HCT116 (cell line): ENCODE measurements around the gene SCAF1. TPM values are rescaled to one million over a fixed set of nuclear protein-coding genes. Genes with fewer than 3 reads are reported as not detected.
A peak's percentile ranks its signal among the peaks of the same experiment; 100 is the strongest.

ENCODE experiments used
- ATAC-seq: fragments of 200-7000 bp; cut with Tn5 transposase; 2 replicates; pipeline ENCODE4 v1.9.1; 2020; ENCODE audit warnings: mild to moderate bottlenecking, moderate library complexity
- BruUV-seq: library from RNA; stranded (reverse); fragments of 400-500 nt; replicated peaks from 2 replicates; lab custom pipeline; 2021; lab: Mats Ljungman, UMichigan
- CTCF ChIA-PET: fragments of 300-600 bp; sonication (Branson Sonifier 250); formaldehyde crosslinking; loops from one replicate; lab custom pipeline; 2021; ENCODE audit warnings: antibody characterized with exemption; lab: Charles Lee
- POLR2A ChIA-PET: fragments of 300-600, 350-600 bp; sonication (Branson Sonifier 250); formaldehyde crosslinking; loops from one replicate; lab custom pipeline; 2021; ENCODE audit warnings: antibody characterized with exemption; lab: Charles Lee
- RAD21 ChIA-PET, 2 experiments: fragments of 300-600 bp; sonication (Branson Sonifier 250); formaldehyde crosslinking; loops; one replicate each; lab custom pipeline; 2023; ENCODE audit warnings: low total read pairs in 2 of 2; ENCODE audit not compliant: uncharacterized antibody in 2 of 2, unreplicated experiment in 2 of 2, low non-redundant PET in 1 of 2; lab: Charles Lee
- DNase-seq: peaks from one replicate; pipeline ENCODE4 v3.0.0-alpha.2; 2010; ENCODE audit warnings: low read depth, low spot score
- H2AFZ ChIP-seq: fragments of 200-600 bp; shearing (Covaris generic), sonication (generic); 2 replicates; pipeline ENCODE4 v1.6.1; 2017; ENCODE audit warnings: low read depth, mixed run types, mixed read lengths, antibody characterized with exemption, low read length; ENCODE audit not compliant: poor library complexity, severe bottlenecking
- H3K27ac ChIP-seq: 2 replicates; pipeline ENCODE4 v1.5.1; 2012; ENCODE audit warnings: low read depth, low read length
- H3K27me3 ChIP-seq: fragments of 200-600 bp; sonication (generic); 2 replicates; pipeline ENCODE4 v1.6.1; 2016; ENCODE audit warnings: mixed run types, low read length, mixed read lengths; ENCODE audit not compliant: insufficient read depth
- H3K36me3 ChIP-seq, 2 experiments: fragments of 200-500 bp in 1 of 2; fragments of 200-600 bp in 1 of 2; sonication (Bioruptor generic) in 1 of 2; sonication (generic) in 1 of 2; 2 replicates each; pipeline versions ENCODE4 v1.5.1 to v1.6.1; 2014 to 2016; ENCODE audit warnings: low read length in 2 of 2, inconsistent platforms in 1 of 2, mixed read lengths in 1 of 2, mixed run types in 1 of 2; ENCODE audit not compliant: insufficient read depth in 2 of 2, control insufficient read depth in 1 of 2
- H3K4me1 ChIP-seq, 2 experiments: fragments of 200-600 bp in 1 of 2; sonication (generic) in 1 of 2; 2 replicates each; pipeline versions ENCODE4 v1.5.1 to v1.6.1; 2012 to 2017; ENCODE audit warnings: low read length in 2 of 2, inconsistent platforms in 1 of 2, mild to moderate bottlenecking in 1 of 2, mixed read lengths in 1 of 2, mixed run types in 1 of 2, moderate library complexity in 1 of 2; ENCODE audit not compliant: insufficient read depth in 2 of 2, control insufficient read depth in 1 of 2
- H3K4me2 ChIP-seq: fragments of 200-600 bp; sonication (generic); 2 replicates; pipeline ENCODE4 v1.6.1; 2017; ENCODE audit warnings: mixed run types, low read length, mixed read lengths
- H3K4me3 ChIP-seq, 2 experiments: fragments of 200-600 bp in 1 of 2; sonication (generic) in 1 of 2; replicated peaks in 1 of 2; 2 replicates each; pipeline ENCODE4 v1.5.1; 2011 to 2016; ENCODE audit warnings: low read length in 2 of 2, control low read depth in 1 of 2, low read depth in 1 of 2, mild to moderate bottlenecking in 1 of 2, mixed read lengths in 1 of 2, mixed run types in 1 of 2
- H3K79me2 ChIP-seq: fragments of 200-600 bp; sonication (generic); 2 replicates; pipeline ENCODE4 v1.6.1; 2017; ENCODE audit warnings: mild to moderate bottlenecking, mixed run types, low read length, moderate library complexity, mixed read lengths; ENCODE audit not compliant: insufficient read depth
- H3K9ac ChIP-seq: fragments of 200-600 bp; sonication (generic); 2 replicates; pipeline ENCODE4 v1.6.1; 2016; ENCODE audit warnings: low read length, mixed read lengths
- H3K9me2 ChIP-seq: fragments of 200-600 bp; sonication (generic), shearing (Covaris generic); 2 replicates; pipeline ENCODE4 v1.6.1; 2017; ENCODE audit warnings: mixed run types, mild to moderate bottlenecking, moderate library complexity; ENCODE audit not compliant: insufficient read depth
- H3K9me3 ChIP-seq, 2 experiments: fragments of 200-500 bp in 1 of 2; fragments of 200-600 bp in 1 of 2; sonication (Bioruptor generic) in 1 of 2; sonication (generic) in 1 of 2; 2 replicates each; pipeline ENCODE4 v1.6.1; 2014 to 2017; ENCODE audit warnings: low read length in 2 of 2, mixed read lengths in 2 of 2, inconsistent platforms in 1 of 2, low read depth in 1 of 2, mild to moderate bottlenecking in 1 of 2, mixed run types in 1 of 2, moderate library complexity in 1 of 2; ENCODE audit not compliant: control insufficient read depth in 1 of 2, insufficient read depth in 1 of 2
- H4K20me1 ChIP-seq: fragments of 200-600 bp; sonication (generic), shearing (Covaris generic); 2 replicates; pipeline ENCODE4 v1.6.1; 2017; ENCODE audit warnings: mixed run types, mild to moderate bottlenecking, moderate library complexity; ENCODE audit not compliant: insufficient read depth
- EZH2 ChIP-seq: fragments of 200-600 bp; sonication (generic); IDR thresholded peaks from 2 replicates; pipeline ENCODE4 v1.6.1; 2017; ENCODE audit warnings: antibody characterized with exemption, mixed run types
- EZH2phosphoT487 ChIP-seq: fragments of 200-600 bp; IDR thresholded peaks from 2 replicates; pipeline ENCODE4 v1.6.1; 2018; ENCODE audit warnings: antibody characterized with exemption, borderline replicate concordance
- JUND ChIP-seq: IDR thresholded peaks from 2 replicates; pipeline ENCODE4 v1.6.1; 2012
- POLR2A ChIP-seq: IDR thresholded peaks from 2 replicates; pipeline ENCODE4 v1.7.0; 2011; ENCODE audit warnings: borderline replicate concordance; ENCODE audit not compliant: insufficient read depth, insufficient read length; ENCODE audit errors: extremely low read depth
- SIN3A ChIP-seq: IDR thresholded peaks from 2 replicates; pipeline ENCODE4 v1.6.1; 2012; ENCODE audit warnings: low read depth
- SP1 ChIP-seq: IDR thresholded peaks from 2 replicates; pipeline ENCODE4 v1.6.1; 2012; ENCODE audit warnings: low read depth
- ZBTB33 ChIP-seq: IDR thresholded peaks from 2 replicates; pipeline ENCODE4 v1.6.1; 2011; ENCODE audit warnings: mild to moderate bottlenecking, low read length, moderate library complexity; ENCODE audit not compliant: insufficient replicate concordance; ENCODE audit errors: extremely low read depth
- intact Hi-C: fragments of 100-400 bp; cut with micrococcal nuclease; formaldehyde crosslinking; loops from 2 replicates; pipeline ENCODE4 v1.10.0; 2022
- total RNA-seq: library from RNA; stranded (reverse); gene quantifications from one replicate; pipeline ENCODE4 v1.2.1, GENCODE V29; 2021; ENCODE audit not compliant: unreplicated experiment

Gene SCAF1
- total RNA-seq, 1 experiment from 2014 or later, result 96.8 TPM

GRCh38 chr19:49692147-49692506, 50.1 kb downstream of the SCAF1 start:
- intact Hi-C loops, result no loop called here
- Histone ChIP-seq H3K9me2 (no peaks in the 10 kb centered on the region), H3K36me3 (peaks cover 5 to 9% of the 10 kb centered on the region in 2 experiments; a peak in 2 of 4 replicates), H4K20me1 (no peaks in the 10 kb centered on the region), H3K4me1 (peaks cover 0 to 26% of the 10 kb centered on the region in 2 experiments; a peak in 2 of 4 replicates), H3K9me3 (no peaks in the 10 kb centered on the region), H3K9ac (no peak overlapping the region), H3K27me3 (no peaks in the 10 kb centered on the region), H2AFZ (no peak overlapping the region), H3K27ac (no peak overlapping the region), H3K4me2 (no peak overlapping the region), H3K4me3 (no peak overlapping the region), H3K79me2 (no peaks in the 10 kb centered on the region)
- DNase-seq, result no peak
- no peak for TF ChIP-seq EZH2
- peak; percentile 33 for TF ChIP-seq POLR2A
- no peak for TF ChIP-seq ZBTB33
- POLR2A ChIA-PET, result no interaction called here
- no peak for ATAC-seq
- no TSS peak for BruUV-seq
- RAD21 ChIA-PET, result no interaction called here
- CTCF ChIA-PET, result no interaction called here

DNA sequence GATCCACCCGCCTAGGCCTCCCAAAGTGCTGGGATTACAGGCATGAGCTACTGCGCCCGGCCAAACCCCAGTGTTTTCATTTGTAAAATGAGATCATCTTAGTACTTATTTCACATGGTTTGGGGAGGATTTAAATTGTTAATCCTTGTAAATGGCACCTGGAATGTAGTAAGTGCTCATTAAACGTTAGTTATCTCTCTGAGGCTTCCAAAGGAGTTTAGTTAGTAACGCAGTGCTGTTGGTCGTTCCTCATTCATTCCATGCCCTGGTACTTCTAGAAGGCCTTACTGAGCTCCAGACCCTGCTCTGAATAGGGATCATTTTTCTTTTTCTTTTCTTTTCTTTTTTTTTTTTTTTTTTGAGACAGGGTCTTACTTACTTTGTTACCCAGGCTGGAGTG, 54.1 kb downstream of the SCAF1 start:
- ChIA-PET CTCF (no interaction called here), RAD21 (interaction anchor here in 1 of 2 experiments (0.7 kb wide), 1 partner anchor 130 kb away, joined by 8 read pairs; no protein-coding TSS in a partner anchor), POLR2A (no interaction called here)
- ATAC-seq (no peak), DNase-seq (no peak)
- H3K79me2 ChIP-seq, result no peaks in the 10 kb centered on the region
- no peak overlapping the region for H2AFZ ChIP-seq
- no peaks in the 10 kb centered on the region for H3K9me3 ChIP-seq
- intact Hi-C loops, result no loop called here
- H3K9ac ChIP-seq, result no peak overlapping the region
- no peaks in the 10 kb centered on the region for H3K27me3 ChIP-seq
- no peaks in the 10 kb centered on the region for H3K9me2 ChIP-seq
- no peak overlapping the region for H3K27ac ChIP-seq
- no peak for TF ChIP-seq EZH2phosphoT487
- no peak for TF ChIP-seq POLR2A
- TF ChIP-seq SP1, result no peak
- no peak for TF ChIP-seq JUND
- no peak for TF ChIP-seq SIN3A
- no peaks in the 10 kb centered on the region for H4K20me1 ChIP-seq
- H3K4me3 ChIP-seq, result no peak overlapping the region
- peaks cover 4 to 18% of the 10 kb centered on the region in 2 experiments; a peak in 3 of 4 replicates for H3K4me1 ChIP-seq
- no peak overlapping the region for H3K4me2 ChIP-seq
- no TSS peak for BruUV-seq
- no peaks in the 10 kb centered on the region for H3K36me3 ChIP-seq
